ENCODE data around the gene ARHGEF10L.
"Not testable (repeated sequence)": the region's sequence is repeated elsewhere in the genome, so short reads cannot be mapped to it uniquely, and the experiment has no call there.

Gene ARHGEF10L

GRCh38 chr1:17744666-17745478, 205.4 kb downstream of the ARHGEF10L start:
- no peaks in the 10 kb centered on the region for H3K9me3 Mint-ChIP-seq
- no peaks in the 10 kb centered on the region for H3K36me3 Mint-ChIP-seq (ENCODE audit: low read depth)

DNA sequence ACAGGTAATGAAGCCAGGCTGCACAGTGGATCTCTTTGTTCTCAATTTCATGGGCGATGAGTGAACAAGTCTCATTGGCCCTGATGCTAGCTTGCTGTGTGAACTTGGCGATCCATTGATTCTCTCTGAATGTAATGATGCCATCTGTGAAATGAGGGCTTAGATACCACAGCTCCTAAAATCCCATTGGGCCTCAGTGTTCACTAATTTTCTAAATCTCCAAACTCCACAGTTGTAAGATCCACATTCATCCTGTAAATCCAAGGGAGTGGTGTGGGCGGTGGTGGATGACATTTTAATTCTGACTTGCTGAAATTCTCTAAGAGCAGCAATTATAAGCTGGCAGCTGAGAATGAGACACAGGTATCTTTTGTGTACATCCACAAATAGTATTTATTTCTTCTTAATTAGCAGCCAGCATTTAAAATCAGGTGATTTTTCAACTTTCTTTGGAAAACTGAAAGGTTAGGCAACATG, 206.0 kb downstream of the ARHGEF10L start:
- no peak for TF ChIP-seq CTCF (IDR thresholded peaks at IDR 0.05)
- no peaks in the 10 kb centered on the region for H3K9me3 Mint-ChIP-seq
- no peak overlapping the region for H3K4me3 Mint-ChIP-seq
- no peak for DNase-seq
- H3K4me1 Mint-ChIP-seq, result peaks cover 6% of the 10 kb centered on the region
- H3K27ac Mint-ChIP-seq, result no peak overlapping the region
- H3K36me3 Mint-ChIP-seq (ENCODE audit: low read depth), result no peaks in the 10 kb centered on the region
- H3K27me3 Mint-ChIP-seq (ENCODE audit: low read depth, poor library complexity), result peaks cover 38% of the 10 kb centered on the region

More at GRCh38 chr1:17744666-17745478, 205.4 kb downstream of the ARHGEF10L start:
- H3K27me3 Mint-ChIP-seq (ENCODE audit: low read depth, poor library complexity), result peaks cover 39% of the 10 kb centered on the region
- no peak for DNase-seq
- TF ChIP-seq CTCF (IDR thresholded peaks at IDR 0.05), result no peak
- no peak overlapping the region for H3K4me3 Mint-ChIP-seq
- no peaks in the 10 kb centered on the region for H3K4me1 Mint-ChIP-seq
- no peak overlapping the region for H3K27ac Mint-ChIP-seq

DNA sequence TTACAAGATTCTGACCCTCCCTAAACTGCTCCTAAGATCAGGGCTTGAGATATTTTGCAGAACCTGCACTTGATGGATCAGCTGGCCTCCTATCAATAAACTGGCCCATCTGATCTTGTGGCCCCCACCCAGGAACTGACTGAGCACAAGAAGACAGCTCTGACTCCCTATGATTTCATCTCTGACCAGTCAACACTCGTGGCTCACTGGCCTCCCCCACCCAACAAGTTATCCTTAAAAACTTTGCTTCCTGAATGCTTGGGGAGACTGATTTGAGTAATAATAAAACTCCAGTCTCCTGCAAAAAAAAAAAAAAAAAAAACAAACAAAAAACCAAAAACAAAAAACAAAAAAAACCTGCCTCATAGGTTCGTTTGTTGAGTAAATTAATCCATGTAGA, 206.8 kb downstream of the ARHGEF10L start:
- H3K27me3 Mint-ChIP-seq (ENCODE audit: low read depth, poor library complexity), result peaks cover 33% of the 10 kb centered on the region
- not testable (repeated sequence) for H3K36me3 Mint-ChIP-seq (ENCODE audit: low read depth); H3K4me1 Mint-ChIP-seq; DNase-seq; H3K9me3 Mint-ChIP-seq; H3K27ac Mint-ChIP-seq; H3K4me3 Mint-ChIP-seq

GRCh38 chr1:17746920-17747319, 207.4 kb downstream of the ARHGEF10L start:
- peaks cover 33% of the 10 kb centered on the region for H3K27me3 Mint-ChIP-seq (ENCODE audit: low read depth, poor library complexity)

More at GRCh38 chr1:17746920-17747319, 207.4 kb downstream of the ARHGEF10L start:
- no peak overlapping the region for H3K27ac Mint-ChIP-seq
- no peaks in the 10 kb centered on the region for H3K9me3 Mint-ChIP-seq
- no peak overlapping the region for H3K4me3 Mint-ChIP-seq
- H3K36me3 Mint-ChIP-seq (ENCODE audit: low read depth), result no peaks in the 10 kb centered on the region
- no peak for DNase-seq
- H3K4me1 Mint-ChIP-seq, result peaks cover 6% of the 10 kb centered on the region
- no peak for TF ChIP-seq CTCF (IDR thresholded peaks at IDR 0.05)

All from nephron progenitor cell (in vitro differentiated cells).